ENCODE measurements around the gene GLRA1. TPM values are rescaled to one million over a fixed set of nuclear protein-coding genes. Genes with fewer than 3 reads are reported as not detected.

GLRA1 gene
- total RNA-seq, 1 experiment from 2014 or later: not detected

DNA sequence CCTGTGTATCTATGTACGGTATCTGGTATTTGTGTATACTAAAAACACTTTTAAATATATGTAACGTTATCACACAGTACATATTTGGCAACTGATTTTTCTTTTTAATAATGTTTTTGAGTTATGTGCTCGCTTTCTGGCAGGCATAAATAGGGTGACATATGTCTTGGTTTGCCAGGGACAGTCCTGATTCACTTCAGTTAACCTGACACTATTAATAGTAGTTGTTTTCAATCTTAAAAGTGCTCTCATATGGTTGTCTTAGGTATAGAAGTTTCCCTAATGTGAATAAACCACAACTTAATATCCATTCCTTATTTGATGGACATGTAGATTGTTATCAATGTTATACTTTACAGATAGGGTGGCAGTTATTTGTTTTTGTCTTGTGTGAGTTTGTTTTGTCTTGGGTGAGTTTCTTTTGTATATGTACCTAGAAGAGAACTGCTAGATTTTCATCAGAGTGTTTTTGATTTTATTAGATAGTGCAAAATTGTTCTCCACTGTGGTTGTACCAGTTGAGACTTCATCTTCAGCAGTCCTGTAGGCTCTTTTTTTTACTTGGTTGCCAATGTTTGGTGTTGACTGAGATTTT, 145.0 kb downstream of the GLRA1 start:
- Mint-ChIP-seq H3K4me1 (ENCODE audit: insufficient read depth, unreplicated experiment) (peaks cover 61% of the 10 kb centered on the region), H3K9me3 (ENCODE audit: unreplicated experiment) (no peaks in the 10 kb centered on the region), H3K36me3 (ENCODE audit: insufficient read depth, unreplicated experiment) (peaks cover 74% of the 10 kb centered on the region), H3K4me3 (ENCODE audit: unreplicated experiment) (no peak overlapping the region), H3K27ac (ENCODE audit: low read depth, unreplicated experiment) (peak overlapping the region; percentile 8), H3K27me3 (ENCODE audit: insufficient read depth, unreplicated experiment) (no peaks in the 10 kb centered on the region)
- BruUV-seq (replicated peaks): no TSS peak
- TF ChIP-seq, protein P1, sequence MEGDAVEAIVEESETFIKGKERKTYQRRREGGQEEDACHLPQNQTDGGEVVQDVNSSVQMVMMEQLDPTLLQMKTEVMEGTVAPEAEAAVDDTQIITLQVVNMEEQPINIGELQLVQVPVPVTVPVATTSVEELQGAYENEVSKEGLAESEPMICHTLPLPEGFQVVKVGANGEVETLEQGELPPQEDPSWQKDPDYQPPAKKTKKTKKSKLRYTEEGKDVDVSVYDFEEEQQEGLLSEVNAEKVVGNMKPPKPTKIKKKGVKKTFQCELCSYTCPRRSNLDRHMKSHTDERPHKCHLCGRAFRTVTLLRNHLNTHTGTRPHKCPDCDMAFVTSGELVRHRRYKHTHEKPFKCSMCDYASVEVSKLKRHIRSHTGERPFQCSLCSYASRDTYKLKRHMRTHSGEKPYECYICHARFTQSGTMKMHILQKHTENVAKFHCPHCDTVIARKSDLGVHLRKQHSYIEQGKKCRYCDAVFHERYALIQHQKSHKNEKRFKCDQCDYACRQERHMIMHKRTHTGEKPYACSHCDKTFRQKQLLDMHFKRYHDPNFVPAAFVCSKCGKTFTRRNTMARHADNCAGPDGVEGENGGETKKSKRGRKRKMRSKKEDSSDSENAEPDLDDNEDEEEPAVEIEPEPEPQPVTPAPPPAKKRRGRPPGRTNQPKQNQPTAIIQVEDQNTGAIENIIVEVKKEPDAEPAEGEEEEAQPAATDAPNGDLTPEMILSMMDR (IDR thresholded peaks at IDR 0.05; ENCODE audit: unreplicated experiment): no peak
- ChIA-PET POLR2A (interaction anchor here (1.1 kb wide), 1 partner anchor 13 kb away, joined by 3 read pairs; no protein-coding TSS in a partner anchor), CTCF (no interaction called here)
- no peak for DNase-seq (ENCODE audit: unreplicated experiment)
- intact Hi-C loops (cut with micrococcal nuclease): no loop called here

DNA sequence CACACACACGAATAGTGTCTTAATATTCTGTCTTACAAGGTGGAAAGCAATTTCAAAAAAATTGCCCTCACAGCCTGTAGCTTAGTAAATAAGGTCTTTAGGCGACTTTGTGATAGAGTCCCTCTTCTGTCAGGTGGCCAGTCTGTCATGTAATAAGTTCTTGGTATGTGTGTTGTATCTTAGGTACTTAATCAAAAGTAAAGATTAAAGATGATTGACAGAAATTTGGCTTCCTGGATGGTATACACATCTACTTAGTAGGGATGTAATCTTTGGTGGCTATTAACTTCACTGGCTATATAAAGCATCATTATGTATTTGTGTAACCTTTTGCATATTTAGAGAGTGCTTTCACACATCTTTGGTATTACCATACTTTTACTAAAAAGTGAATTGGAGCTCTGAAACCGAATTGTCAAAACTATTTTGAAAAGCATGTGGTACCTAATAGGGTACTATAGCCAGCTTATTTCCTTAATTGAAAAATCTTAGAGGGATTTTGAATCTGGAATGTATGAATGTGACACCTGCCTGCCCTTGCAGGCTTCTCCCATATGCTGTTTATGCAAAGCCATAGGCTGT, 149.5 kb downstream of the GLRA1 start:
- BruUV-seq (replicated peaks): no TSS peak
- no peaks in the 10 kb centered on the region for H3K9me3 Mint-ChIP-seq (ENCODE audit: unreplicated experiment)
- intact Hi-C loops (cut with micrococcal nuclease): no loop called here
- H3K27me3 Mint-ChIP-seq (ENCODE audit: insufficient read depth, unreplicated experiment): no peaks in the 10 kb centered on the region
- no peak overlapping the region for H3K4me3 Mint-ChIP-seq (ENCODE audit: unreplicated experiment)
- H3K27ac Mint-ChIP-seq (ENCODE audit: low read depth, unreplicated experiment): peak overlapping the region; percentile 16
- peaks cover 41% of the 10 kb centered on the region for H3K4me1 Mint-ChIP-seq (ENCODE audit: insufficient read depth, unreplicated experiment)
- ChIA-PET POLR2A (interaction anchor here (0.5 to 7.4 kb wide), 12 partner anchors 9 to 340 kb away, joined by 3 to 162 read pairs (median 6); partner anchors contain the start of gene ATOX1), CTCF (interaction anchor here (0.6 to 3.1 kb wide), 13 partner anchors 12 to 659 kb away, joined by 3 to 18 read pairs (median 3); partner anchors contain the start of gene SLC36A1)
- DNase-seq (ENCODE audit: unreplicated experiment): no peak
- TF ChIP-seq, protein P1 (IDR thresholded peaks at IDR 0.05; ENCODE audit: unreplicated experiment): no peak
- H3K36me3 Mint-ChIP-seq (ENCODE audit: insufficient read depth, unreplicated experiment): peaks cover 52% of the 10 kb centered on the region

DNA sequence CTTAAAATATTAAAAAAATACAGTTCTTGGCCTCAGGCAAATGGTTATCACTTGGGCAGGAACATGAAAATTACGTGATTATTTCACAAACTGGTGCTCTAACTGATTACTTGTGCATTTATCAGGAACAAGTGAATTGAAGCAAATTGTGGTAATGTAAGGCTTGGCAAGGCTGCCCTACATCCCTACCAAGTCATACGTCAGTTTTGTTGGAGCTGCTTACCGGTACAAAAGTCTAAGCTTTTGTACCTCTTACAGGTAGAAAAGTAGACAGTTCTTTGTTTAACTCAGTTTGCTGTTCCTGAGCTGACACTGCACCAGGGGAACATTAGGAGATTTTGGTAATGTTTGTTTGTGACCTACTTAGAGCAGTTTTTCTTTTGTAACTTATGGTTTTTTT, 150.7 kb downstream of the GLRA1 start:
- TF ChIP-seq, protein P1 (IDR thresholded peaks at IDR 0.05; ENCODE audit: unreplicated experiment): no peak
- peaks cover 41% of the 10 kb centered on the region for H3K36me3 Mint-ChIP-seq (ENCODE audit: insufficient read depth, unreplicated experiment)
- H3K4me3 Mint-ChIP-seq (ENCODE audit: unreplicated experiment): no peak overlapping the region
- CTCF ChIA-PET: interaction anchor here (0.7 to 5.5 kb wide), 14 partner anchors 11 to 369 kb away, joined by 3 to 47 read pairs (median 4); partner anchors contain the start of genes ATOX1 and SLC36A1
- H3K27me3 Mint-ChIP-seq (ENCODE audit: insufficient read depth, unreplicated experiment): no peaks in the 10 kb centered on the region
- intact Hi-C loops (cut with micrococcal nuclease): loop anchor here (2.0 kb wide), 1 partner anchor 369 kb away; no protein-coding TSS in a partner anchor
- no peaks in the 10 kb centered on the region for H3K9me3 Mint-ChIP-seq (ENCODE audit: unreplicated experiment)
- BruUV-seq (replicated peaks): no TSS peak
- POLR2A ChIA-PET: interaction anchor here (0.5 to 7.4 kb wide), 25 partner anchors 8 to 1074 kb away, joined by 3 to 162 read pairs (median 4); partner anchors contain the start of genes ATOX1, DCTN4 and SLC36A1
- peak overlapping the region; percentile 16 for H3K27ac Mint-ChIP-seq (ENCODE audit: low read depth, unreplicated experiment)
- peaks cover 30% of the 10 kb centered on the region for H3K4me1 Mint-ChIP-seq (ENCODE audit: insufficient read depth, unreplicated experiment)
- no peak for DNase-seq (ENCODE audit: unreplicated experiment)

DNA sequence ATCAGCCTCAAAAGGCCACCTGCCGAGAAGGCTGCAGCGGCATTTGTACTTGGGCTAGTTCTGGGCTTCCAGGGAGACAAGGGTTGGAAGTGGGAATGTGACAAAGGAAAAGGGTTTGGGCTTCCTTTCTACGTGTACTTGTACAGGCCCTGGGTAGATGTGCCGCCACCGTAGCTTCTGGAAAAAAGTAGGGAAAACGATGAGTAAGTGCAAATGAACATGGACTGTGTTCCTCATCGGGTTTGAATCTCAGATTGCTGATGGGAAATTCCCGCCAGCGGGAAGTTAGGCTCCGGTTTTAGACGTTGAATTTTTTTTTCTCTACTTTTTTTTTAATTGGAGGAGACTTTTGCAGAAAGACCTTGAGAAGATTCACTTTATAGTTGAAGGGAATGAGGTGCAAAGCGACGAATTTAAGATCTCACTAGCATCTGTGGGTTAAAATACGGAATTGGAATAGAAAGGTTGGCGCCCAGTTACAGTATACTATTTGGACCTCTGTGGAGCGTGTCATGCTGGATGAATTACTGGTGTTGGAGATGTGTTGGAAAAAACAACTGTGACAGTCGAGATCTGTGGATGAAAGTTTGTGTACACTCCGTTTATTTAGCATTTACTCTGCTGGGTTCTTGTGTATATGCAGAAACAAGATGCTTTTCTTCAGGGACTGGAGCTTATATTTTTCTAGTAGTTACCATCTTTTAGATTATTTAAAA, 151.6 kb downstream of the GLRA1 start:
- intact Hi-C loops (cut with micrococcal nuclease): loop anchor here (2.0 kb wide), 1 partner anchor 370 kb away; no protein-coding TSS in a partner anchor
- Mint-ChIP-seq H3K9me3 (ENCODE audit: unreplicated experiment) (no peaks in the 10 kb centered on the region), H3K4me1 (ENCODE audit: insufficient read depth, unreplicated experiment) (peaks cover 26% of the 10 kb centered on the region), H3K4me3 (ENCODE audit: unreplicated experiment) (no peak overlapping the region), H3K27me3 (ENCODE audit: insufficient read depth, unreplicated experiment) (no peaks in the 10 kb centered on the region), H3K27ac (ENCODE audit: low read depth, unreplicated experiment) (no peak overlapping the region), H3K36me3 (ENCODE audit: insufficient read depth, unreplicated experiment) (peaks cover 32% of the 10 kb centered on the region)
- POLR2A ChIA-PET: interaction anchor here (0.6 to 7.4 kb wide), 31 partner anchors 9 to 1072 kb away, joined by 3 to 162 read pairs (median 6); partner anchors contain the start of genes ATOX1, DCTN4, GM2A and RBM22
- CTCF ChIA-PET: interaction anchor here (0.6 to 5.5 kb wide), 19 partner anchors 8 to 732 kb away, joined by 3 to 47 read pairs (median 4); partner anchors contain the start of gene ATOX1
- DNase-seq (ENCODE audit: unreplicated experiment): no peak
- TF ChIP-seq, protein P1 (IDR thresholded peaks at IDR 0.05; ENCODE audit: unreplicated experiment): no peak
- TSS peak; percentile 45 for BruUV-seq (replicated peaks)
